Gastrocnemius medialis (tissue), 4 donors: ENCODE results near the gene IFNGR2.

Experiments used
- CTCF ChIP-seq, 5 experiments: fragments of 450-650 bp in 3 of 5; fragments of 200-600 bp in 2 of 5; sonication (generic) in 2 of 5; IDR thresholded peaks in 4 of 5; conservative IDR thresholded peaks in 1 of 5; 1 replicate in 4 of 5; 2 replicates in 1 of 5; pipeline ENCODE4 v1.5.1; 2016 to 2019; ENCODE audit warnings: antibody characterized with exemption in 5 of 5, mild to moderate bottlenecking in 3 of 5, moderate library complexity in 3 of 5
- POLR2A ChIP-seq, 2 donors: fragments of 450-650 bp; IDR thresholded peaks; one replicate each; pipeline ENCODE4 v1.6.1; 2017; ENCODE audit warnings: antibody characterized with exemption in 2 of 2, mild to moderate bottlenecking in 2 of 2, moderate library complexity in 2 of 2

- no peak for TF ChIP-seq POLR2A (IDR thresholded peaks at IDR 0.05)
- TF ChIP-seq CTCF (IDR thresholded peaks at IDR 0.05 in 4 of 5, conservative IDR thresholded peaks at IDR 0.05 in 1 of 5) = no peak
These were observed 19.9 kb upstream of the IFNGR2 start for GRCh38 chr21:33383056-33383888.
